Breast epithelium (tissue), 4 donors: ENCODE data around the gene KCNH3. TPM values are rescaled to one million over a fixed set of nuclear protein-coding genes. Genes with fewer than 3 reads are reported as not detected.

Experiments
- DNase-seq, 2 donors: peaks; one replicate each; pipeline ENCODE4 v3.0.0-alpha.2; 2019; ENCODE audit warnings: low spot score in 2 of 2
- H3K27ac ChIP-seq, 2 donors: fragments of 200-600 bp; sonication (generic) in 1 of 2; one replicate each; pipeline ENCODE4 v1.5.1; 2016 to 2019; ENCODE audit warnings: mild to moderate bottlenecking in 1 of 2
- H3K27me3 ChIP-seq, 2 donors: fragments of 200-600 bp; sonication (generic) in 1 of 2; one replicate each; pipeline versions ENCODE4 v1.5.1 to v1.6.0; 2017 to 2019; ENCODE audit warnings: control low read depth in 1 of 2, mild to moderate bottlenecking in 1 of 2
- H3K36me3 ChIP-seq: fragments of 200-600 bp; one replicate; pipeline ENCODE4 v1.5.1; 2019
- H3K4me1 ChIP-seq, 2 donors: fragments of 200-600 bp; sonication (generic); one replicate each; pipeline ENCODE4 v1.5.1; 2016 to 2019; ENCODE audit warnings: control low read depth in 1 of 2
- H3K4me3 ChIP-seq, 3 donors: fragments of 200-600 bp; sonication (generic); 1 replicate in 2 of 3; 2 replicates in 1 of 3; pipeline ENCODE4 v1.5.1; 2016 to 2019; ENCODE audit warnings: mild to moderate bottlenecking in 3 of 3, moderate library complexity in 2 of 3
- H3K9me3 ChIP-seq, 2 donors: fragments of 200-600 bp; sonication (generic) in 1 of 2; one replicate each; pipeline ENCODE4 v1.5.1; 2016 to 2019; ENCODE audit warnings: control low read depth in 1 of 2
- POLR2A ChIP-seq: fragments of 450-650 bp; IDR thresholded peaks from one replicate; pipeline ENCODE4 v1.6.1; 2016; ENCODE audit warnings: antibody characterized with exemption, mild to moderate bottlenecking, moderate library complexity
- POLR2AphosphoS5 ChIP-seq, 3 donors: sonication (generic); formaldehyde crosslinking; IDR thresholded peaks; one replicate each; pipeline ENCODE4 v1.6.1; 2017; ENCODE audit warnings: antibody characterized with exemption in 3 of 3
- intact Hi-C: fragments of 100-400 bp; cut with DNase I; formaldehyde crosslinking; loops from one replicate; pipeline ENCODE4 v1.15.1; 2023; ENCODE audit warnings: low total_unique reads
- total RNA-seq, 3 donors: library from RNA; depleted of rRNA; stranded (reverse); fragments of >200 nt; gene quantifications; one replicate each; pipeline ENCODE4 v1.1.0, GENCODE V29; 2016
- TF ChIP-seq, protein P1 (sequence below), 3 donors: fragments of 450-650 bp; IDR thresholded peaks; one replicate each; pipeline ENCODE4 v1.5.1; 2016 to 2017; ENCODE audit warnings: antibody characterized with exemption in 3 of 3, mild to moderate bottlenecking in 3 of 3, moderate library complexity in 3 of 3

Gene KCNH3
- total RNA-seq, 3 donors from 2014 or later = 0.66 to 1.3 TPM; not detected in 1

- DNase-seq = no peak
- H3K27me3 ChIP-seq = peaks cover 2 to 24% of the 10 kb centered on the region in 2 donors
- no peak overlapping the region for H3K4me3 ChIP-seq
- TF ChIP-seq POLR2A (no peak), POLR2AphosphoS5 (IDR thresholded peaks at IDR 0.05) (no peak)
- TF ChIP-seq, protein P1, sequence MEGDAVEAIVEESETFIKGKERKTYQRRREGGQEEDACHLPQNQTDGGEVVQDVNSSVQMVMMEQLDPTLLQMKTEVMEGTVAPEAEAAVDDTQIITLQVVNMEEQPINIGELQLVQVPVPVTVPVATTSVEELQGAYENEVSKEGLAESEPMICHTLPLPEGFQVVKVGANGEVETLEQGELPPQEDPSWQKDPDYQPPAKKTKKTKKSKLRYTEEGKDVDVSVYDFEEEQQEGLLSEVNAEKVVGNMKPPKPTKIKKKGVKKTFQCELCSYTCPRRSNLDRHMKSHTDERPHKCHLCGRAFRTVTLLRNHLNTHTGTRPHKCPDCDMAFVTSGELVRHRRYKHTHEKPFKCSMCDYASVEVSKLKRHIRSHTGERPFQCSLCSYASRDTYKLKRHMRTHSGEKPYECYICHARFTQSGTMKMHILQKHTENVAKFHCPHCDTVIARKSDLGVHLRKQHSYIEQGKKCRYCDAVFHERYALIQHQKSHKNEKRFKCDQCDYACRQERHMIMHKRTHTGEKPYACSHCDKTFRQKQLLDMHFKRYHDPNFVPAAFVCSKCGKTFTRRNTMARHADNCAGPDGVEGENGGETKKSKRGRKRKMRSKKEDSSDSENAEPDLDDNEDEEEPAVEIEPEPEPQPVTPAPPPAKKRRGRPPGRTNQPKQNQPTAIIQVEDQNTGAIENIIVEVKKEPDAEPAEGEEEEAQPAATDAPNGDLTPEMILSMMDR (IDR thresholded peaks at IDR 0.05) = no peak
- no peak overlapping the region for H3K27ac ChIP-seq
- no peaks in the 10 kb centered on the region for H3K9me3 ChIP-seq
- intact Hi-C loops = loop anchor here (2.0 kb wide), 1 partner anchor 70 kb away; no protein-coding TSS in a partner anchor
- H3K4me1 ChIP-seq = peaks cover 0 to 8% of the 10 kb centered on the region in 2 donors
- H3K36me3 ChIP-seq = no peaks in the 10 kb centered on the region
Measured at GRCh38 chr12:49542592-49543160, 3.8 kb downstream of the KCNH3 start.

GRCh38 chr12:49543221-49543913 is 4.5 kb downstream of the KCNH3 start:
- intact Hi-C loops = loop anchor here (2.0 kb wide), 1 partner anchor 69 kb away; no protein-coding TSS in a partner anchor
- no peak for DNase-seq
- no peak overlapping the region for H3K4me3 ChIP-seq
- TF ChIP-seq POLR2A (no peak), POLR2AphosphoS5 (IDR thresholded peaks at IDR 0.05) (no peak)
- TF ChIP-seq, protein P1 (IDR thresholded peaks at IDR 0.05) = no peak
- no peak overlapping the region for H3K27ac ChIP-seq
- H3K36me3 ChIP-seq = no peaks in the 10 kb centered on the region
- H3K27me3 ChIP-seq = peaks cover 2 to 18% of the 10 kb centered on the region in 2 donors
- H3K9me3 ChIP-seq = no peaks in the 10 kb centered on the region
- peaks cover under 1 to 4% of the 10 kb centered on the region in 2 donors for H3K4me1 ChIP-seq

DNA sequence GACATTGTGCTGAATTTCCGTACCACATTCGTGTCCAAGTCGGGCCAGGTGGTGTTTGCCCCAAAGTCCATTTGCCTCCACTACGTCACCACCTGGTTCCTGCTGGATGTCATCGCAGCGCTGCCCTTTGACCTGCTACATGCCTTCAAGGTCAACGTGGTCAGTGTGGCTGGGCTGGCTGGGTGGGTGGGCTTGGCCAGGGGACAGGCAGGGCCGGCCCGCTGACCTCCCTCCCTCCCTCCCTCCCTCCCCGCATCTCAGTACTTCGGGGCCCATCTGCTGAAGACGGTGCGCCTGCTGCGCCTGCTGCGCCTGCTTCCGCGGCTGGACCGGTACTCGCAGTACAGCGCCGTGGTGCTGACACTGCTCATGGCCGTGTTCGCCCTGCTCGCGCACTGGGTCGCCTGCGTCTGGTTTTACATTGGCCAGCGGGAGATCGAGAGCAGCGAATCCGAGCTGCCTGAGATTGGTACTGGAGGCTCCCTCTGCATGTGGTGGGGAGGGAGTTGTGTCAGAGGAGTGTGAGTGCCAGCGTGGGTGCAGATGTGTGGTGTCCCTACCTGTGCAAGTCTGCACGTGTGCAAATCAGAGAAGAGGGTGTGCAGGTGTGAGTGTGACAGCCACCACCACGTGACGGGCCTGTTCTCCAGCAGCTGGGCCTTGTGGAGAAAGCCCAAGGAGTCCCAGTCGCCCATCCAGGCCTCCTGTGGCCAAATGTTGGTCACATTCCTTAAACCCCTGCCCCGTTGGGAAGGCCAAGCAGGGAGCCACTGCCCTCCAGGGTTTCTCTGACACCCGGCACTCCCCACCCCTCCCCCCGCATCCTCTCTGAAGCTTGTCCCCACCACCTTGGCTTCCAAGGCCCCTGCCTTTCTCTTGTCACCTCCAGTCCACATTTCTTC is 5.3 kb downstream of the KCNH3 start:
- Histone ChIP-seq H3K27me3 (peaks cover 2 to 13% of the 10 kb centered on the region in 2 donors), H3K36me3 (no peaks in the 10 kb centered on the region), H3K9me3 (no peaks in the 10 kb centered on the region), H3K4me1 (peaks cover 0 to 9% of the 10 kb centered on the region in 2 donors), H3K27ac (no peak overlapping the region), H3K4me3 (no peak overlapping the region)
- no peak for DNase-seq
- TF ChIP-seq, protein P1 (IDR thresholded peaks at IDR 0.05) = no peak
- TF ChIP-seq POLR2AphosphoS5 (IDR thresholded peaks at IDR 0.05) = no peak
- TF ChIP-seq POLR2A = no peak
- intact Hi-C loops = loop anchor here (2.0 kb wide), 1 partner anchor 69 kb away; no protein-coding TSS in a partner anchor

DNA sequence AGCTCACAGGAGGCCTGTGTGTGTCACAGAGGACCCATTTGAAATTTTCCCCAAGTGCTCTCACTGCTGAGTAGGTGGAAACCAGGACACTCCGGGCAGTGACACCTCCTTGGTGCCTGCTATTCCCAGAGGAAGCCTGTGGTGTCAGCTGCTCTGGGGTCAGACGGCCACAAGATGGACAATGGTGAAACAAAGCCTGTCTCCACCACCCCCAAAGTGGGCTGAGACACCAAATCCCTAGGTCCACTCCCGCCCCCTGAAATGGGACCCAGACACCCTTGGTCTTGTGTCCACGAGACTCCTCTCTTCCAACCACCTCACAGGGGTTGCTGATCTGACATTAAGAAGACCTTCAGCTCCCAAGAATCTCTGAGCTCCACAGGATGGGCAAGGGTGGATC is 7.0 kb downstream of the KCNH3 start:
- no peaks in the 10 kb centered on the region for H3K9me3 ChIP-seq
- H3K27ac ChIP-seq = no peak overlapping the region
- H3K4me3 ChIP-seq = no peak overlapping the region
- H3K36me3 ChIP-seq = no peaks in the 10 kb centered on the region
- DNase-seq = no peak
- peaks cover 0 to 13% of the 10 kb centered on the region in 2 donors for H3K27me3 ChIP-seq
- H3K4me1 ChIP-seq = peaks cover 0 to 9% of the 10 kb centered on the region in 2 donors
- TF ChIP-seq POLR2AphosphoS5 (IDR thresholded peaks at IDR 0.05) (no peak), POLR2A (no peak)
- TF ChIP-seq, protein P1 (IDR thresholded peaks at IDR 0.05) = no peak
- intact Hi-C loops = no loop called here
